ENCODE results near the gene OGFOD2.

DNA sequence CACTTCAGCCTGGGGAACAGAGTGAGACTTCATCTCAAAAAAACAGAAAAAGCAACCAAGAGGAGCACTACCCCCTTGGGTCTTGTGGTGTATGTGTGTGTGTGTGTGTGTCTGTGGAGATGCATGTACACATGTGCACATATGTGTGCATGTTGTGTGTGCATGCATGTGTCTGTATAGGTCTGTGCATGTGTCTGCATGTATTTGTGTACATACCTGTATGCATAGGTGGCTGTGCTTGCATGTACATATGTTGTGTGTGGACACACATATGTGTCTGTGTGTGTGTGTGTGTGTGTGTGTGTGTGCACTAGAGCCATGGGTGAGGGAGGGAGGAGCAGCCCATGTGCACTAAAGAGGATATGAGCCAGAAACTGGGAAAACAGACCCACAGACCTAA is 54.5 kb downstream of the OGFOD2 start:
- TF ChIP-seq, protein P1, sequence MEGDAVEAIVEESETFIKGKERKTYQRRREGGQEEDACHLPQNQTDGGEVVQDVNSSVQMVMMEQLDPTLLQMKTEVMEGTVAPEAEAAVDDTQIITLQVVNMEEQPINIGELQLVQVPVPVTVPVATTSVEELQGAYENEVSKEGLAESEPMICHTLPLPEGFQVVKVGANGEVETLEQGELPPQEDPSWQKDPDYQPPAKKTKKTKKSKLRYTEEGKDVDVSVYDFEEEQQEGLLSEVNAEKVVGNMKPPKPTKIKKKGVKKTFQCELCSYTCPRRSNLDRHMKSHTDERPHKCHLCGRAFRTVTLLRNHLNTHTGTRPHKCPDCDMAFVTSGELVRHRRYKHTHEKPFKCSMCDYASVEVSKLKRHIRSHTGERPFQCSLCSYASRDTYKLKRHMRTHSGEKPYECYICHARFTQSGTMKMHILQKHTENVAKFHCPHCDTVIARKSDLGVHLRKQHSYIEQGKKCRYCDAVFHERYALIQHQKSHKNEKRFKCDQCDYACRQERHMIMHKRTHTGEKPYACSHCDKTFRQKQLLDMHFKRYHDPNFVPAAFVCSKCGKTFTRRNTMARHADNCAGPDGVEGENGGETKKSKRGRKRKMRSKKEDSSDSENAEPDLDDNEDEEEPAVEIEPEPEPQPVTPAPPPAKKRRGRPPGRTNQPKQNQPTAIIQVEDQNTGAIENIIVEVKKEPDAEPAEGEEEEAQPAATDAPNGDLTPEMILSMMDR (IDR thresholded peaks at IDR 0.05; ENCODE audit: low read length), result no peak
- TF ChIP-seq EZH2 (IDR thresholded peaks at IDR 0.05; ENCODE audit: borderline replicate concordance, low read length), result no peak
